SU-DHL-6 (cell line): ENCODE measurements around the gene ZNF804B.

Source experiments
- H2AFZ ChIP-seq: fragments of 200-600 bp; sonication (generic); 2 replicates; pipeline ENCODE4 v1.6.1; 2014; ENCODE audit warnings: low read depth, mild to moderate bottlenecking, moderate library complexity, mixed read lengths, antibody characterized with exemption, low read length; ENCODE audit not compliant: severe bottlenecking
- H3F3A ChIP-seq: fragments of 200-600 bp; shearing (Covaris generic); 2 replicates; pipeline ENCODE4 v1.6.0; 2016; ENCODE audit warnings: antibody characterized with exemption, mild to moderate bottlenecking; ENCODE audit not compliant: insufficient read depth
- H3K27ac ChIP-seq: fragments of 200-600 bp; sonication (generic); 2 replicates; pipeline ENCODE4 v1.5.1; 2016; ENCODE audit warnings: low read depth, mild to moderate bottlenecking, low read length, moderate library complexity, mixed read lengths
- H3K27me3 ChIP-seq: fragments of 200-600 bp; sonication (generic), shearing (Covaris generic); 2 replicates; pipeline ENCODE4 v1.6.0; 2014; ENCODE audit warnings: mild to moderate bottlenecking, low read length
- H3K36me3 ChIP-seq: fragments of 200-600 bp; sonication (generic); 2 replicates; pipeline ENCODE4 v1.6.1; 2014; ENCODE audit warnings: mild to moderate bottlenecking, low read length, mixed read lengths
- H3K4me2 ChIP-seq: fragments of 300-600, 200-600 bp; shearing (Covaris generic), sonication (generic); 2 replicates; pipeline ENCODE4 v1.6.0; 2014; ENCODE audit warnings: low read length, low read depth, mild to moderate bottlenecking; ENCODE audit not compliant: poor library complexity, severe bottlenecking
- H3K4me3 ChIP-seq: fragments of 200-600 bp; sonication (generic); 2 replicates; pipeline ENCODE4 v1.5.1; 2014; ENCODE audit warnings: antibody characterized with exemption, low read length, mild to moderate bottlenecking, mixed read lengths; ENCODE audit not compliant: insufficient read depth, poor library complexity, severe bottlenecking
- H3K79me2 ChIP-seq: fragments of 200-600 bp; sonication (generic); 2 replicates; pipeline ENCODE4 v1.6.1; 2014; ENCODE audit warnings: mild to moderate bottlenecking, low read length, moderate library complexity; ENCODE audit not compliant: insufficient read depth
- H3K9ac ChIP-seq: fragments of 200-600 bp; sonication (generic); 2 replicates; pipeline ENCODE4 v1.7.0; 2014; ENCODE audit warnings: mild to moderate bottlenecking, low read length
- H3K9me2 ChIP-seq: fragments of 200-600 bp; sonication (generic); replicated peaks from 2 replicates; pipeline ENCODE4 v1.6.1; 2014; ENCODE audit warnings: low read length; ENCODE audit not compliant: insufficient read depth
- H3K9me3 ChIP-seq: fragments of 200-600 bp; sonication (generic); 2 replicates; pipeline ENCODE4 v1.6.1; 2014; ENCODE audit warnings: low read length, mixed read lengths; ENCODE audit not compliant: insufficient read depth
- H4K20me1 ChIP-seq: fragments of 200-600 bp; sonication (generic); 2 replicates; pipeline ENCODE4 v1.6.1; 2014; ENCODE audit warnings: low read depth, mild to moderate bottlenecking, antibody characterized with exemption, low read length, moderate library complexity, mixed read lengths
- EZH2phosphoT487 ChIP-seq: fragments of 200-600 bp; sonication (generic), shearing (Covaris generic); conservative IDR thresholded peaks from 2 replicates; pipeline ENCODE4 v1.6.1; 2018; ENCODE audit warnings: mild to moderate bottlenecking, antibody characterized with exemption, low read length, moderate library complexity, mixed read lengths
- TF ChIP-seq, protein P1 (sequence below): fragments of 200-600 bp; sonication (generic); IDR thresholded peaks from one replicate; pipeline ENCODE4 v1.5.1; 2017; ENCODE audit warnings: antibody characterized with exemption, mild to moderate bottlenecking, low read length, moderate library complexity; ENCODE audit not compliant: insufficient read depth, poor library complexity, severe bottlenecking

Gene ZNF804B

DNA sequence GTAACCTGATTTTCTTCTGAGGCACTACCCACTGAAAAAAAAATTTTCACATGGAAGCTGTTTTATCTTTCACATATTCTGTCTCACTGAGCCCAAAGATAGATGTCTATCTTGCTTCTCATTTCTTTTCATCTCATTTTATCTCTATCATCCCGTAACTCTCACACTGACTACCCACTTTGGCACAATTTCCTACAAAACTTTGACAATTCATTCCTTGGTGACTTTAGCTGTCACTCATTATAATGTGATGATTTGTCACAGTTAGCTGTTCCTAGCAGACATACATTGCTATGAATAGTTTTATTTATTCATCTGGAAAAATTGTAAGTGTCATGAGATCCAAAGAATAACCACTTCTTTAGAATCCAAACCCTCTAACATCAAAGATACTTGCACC lies 625.9 kb downstream of the ZNF804B start:
- Histone ChIP-seq H3K9me3 (no peaks in the 10 kb centered on the region; the same call in 1 of the 2 replicates), H2AFZ (no peak overlapping the region), H3K36me3 (peaks cover 5% of the 10 kb centered on the region; the same call in 1 of the 2 replicates), H3K27me3 (no peaks in the 10 kb centered on the region), H3F3A (no peaks in the 10 kb centered on the region), H3K27ac (no peak overlapping the region), H3K79me2 (no peaks in the 10 kb centered on the region), H3K4me3 (no peak overlapping the region), H3K4me2 (no peak overlapping the region), H3K9me2 (no peaks in the 10 kb centered on the region), H3K9ac (no peak overlapping the region), H4K20me1 (no peaks in the 10 kb centered on the region; the same call in 1 of the 2 replicates)
- TF ChIP-seq, protein P1, sequence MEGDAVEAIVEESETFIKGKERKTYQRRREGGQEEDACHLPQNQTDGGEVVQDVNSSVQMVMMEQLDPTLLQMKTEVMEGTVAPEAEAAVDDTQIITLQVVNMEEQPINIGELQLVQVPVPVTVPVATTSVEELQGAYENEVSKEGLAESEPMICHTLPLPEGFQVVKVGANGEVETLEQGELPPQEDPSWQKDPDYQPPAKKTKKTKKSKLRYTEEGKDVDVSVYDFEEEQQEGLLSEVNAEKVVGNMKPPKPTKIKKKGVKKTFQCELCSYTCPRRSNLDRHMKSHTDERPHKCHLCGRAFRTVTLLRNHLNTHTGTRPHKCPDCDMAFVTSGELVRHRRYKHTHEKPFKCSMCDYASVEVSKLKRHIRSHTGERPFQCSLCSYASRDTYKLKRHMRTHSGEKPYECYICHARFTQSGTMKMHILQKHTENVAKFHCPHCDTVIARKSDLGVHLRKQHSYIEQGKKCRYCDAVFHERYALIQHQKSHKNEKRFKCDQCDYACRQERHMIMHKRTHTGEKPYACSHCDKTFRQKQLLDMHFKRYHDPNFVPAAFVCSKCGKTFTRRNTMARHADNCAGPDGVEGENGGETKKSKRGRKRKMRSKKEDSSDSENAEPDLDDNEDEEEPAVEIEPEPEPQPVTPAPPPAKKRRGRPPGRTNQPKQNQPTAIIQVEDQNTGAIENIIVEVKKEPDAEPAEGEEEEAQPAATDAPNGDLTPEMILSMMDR: no peak
- no peak for TF ChIP-seq EZH2phosphoT487
